OCI-LY1 (cell line): ENCODE measurements around the gene HEXD.

ENCODE experiments used
- H2AFZ ChIP-seq: fragments of 200-600 bp; sonication (generic), shearing (Covaris generic); 2 replicates; pipeline ENCODE4 v1.6.0; 2014; ENCODE audit warnings: antibody characterized with exemption, mild to moderate bottlenecking, low read length
- H3F3A ChIP-seq: fragments of 200-600 bp; sonication (generic), shearing (Covaris generic); 2 replicates; pipeline ENCODE4 v1.6.0; 2014; ENCODE audit warnings: mild to moderate bottlenecking, antibody characterized with exemption, low read length, moderate library complexity; ENCODE audit not compliant: insufficient read depth
- H3K27ac ChIP-seq: fragments of 200-600 bp; sonication (generic); 2 replicates; pipeline ENCODE4 v1.5.1; 2014; ENCODE audit warnings: low read length, mixed run types, mild to moderate bottlenecking, low read depth; ENCODE audit not compliant: poor library complexity, severe bottlenecking
- H3K27me3 ChIP-seq: fragments of 200-600 bp; sonication (generic); 2 replicates; pipeline ENCODE4 v1.6.0; 2014; ENCODE audit warnings: antibody characterized with exemption, mild to moderate bottlenecking, low read length, moderate library complexity; ENCODE audit not compliant: insufficient read depth
- H3K36me3 ChIP-seq: fragments of 200-600 bp; sonication (generic); 2 replicates; pipeline ENCODE4 v1.6.1; 2014; ENCODE audit warnings: mild to moderate bottlenecking, antibody characterized with exemption, low read length, moderate library complexity, mixed read lengths; ENCODE audit not compliant: insufficient read depth
- H3K4me1 ChIP-seq: fragments of 200-600 bp; sonication (generic); 2 replicates; pipeline ENCODE4 v1.5.1; 2014; ENCODE audit warnings: mild to moderate bottlenecking, low read length, moderate library complexity; ENCODE audit not compliant: insufficient read depth, severe bottlenecking
- H3K4me2 ChIP-seq: fragments of 200-600 bp; sonication (generic), shearing (Covaris generic); 2 replicates; pipeline ENCODE4 v1.6.1; 2014; ENCODE audit warnings: low read length
- H3K4me3 ChIP-seq: fragments of 200-600 bp; sonication (generic); 2 replicates; pipeline ENCODE4 v1.5.1; 2014; ENCODE audit warnings: low read length, low read depth, mild to moderate bottlenecking, mixed read lengths; ENCODE audit not compliant: poor library complexity, severe bottlenecking
- H3K79me2 ChIP-seq: fragments of 200-600 bp; shearing (Covaris generic); 2 replicates; pipeline ENCODE4 v1.6.1; 2016; ENCODE audit warnings: mixed run types, low read length, mixed read lengths; ENCODE audit not compliant: insufficient read depth
- H3K9ac ChIP-seq: fragments of 200-600 bp; sonication (generic), shearing (Covaris generic); 2 replicates; pipeline ENCODE4 v1.6.1; 2014; ENCODE audit warnings: mild to moderate bottlenecking, low read length, mixed read lengths
- H3K9me2 ChIP-seq: fragments of 200-600 bp; sonication (generic), shearing (Covaris generic); 2 replicates; pipeline ENCODE4 v1.6.1; 2014; ENCODE audit warnings: low read depth, mild to moderate bottlenecking, low read length, mixed read lengths
- H3K9me3 ChIP-seq: fragments of 200-600 bp; shearing (Covaris generic); 2 replicates; pipeline ENCODE4 v1.6.1; 2014; ENCODE audit warnings: low read length, mixed read lengths
- H4K20me1 ChIP-seq: fragments of 200-600 bp; sonication (generic), shearing (Covaris generic); 2 replicates; pipeline ENCODE4 v1.6.0; 2016; ENCODE audit warnings: mild to moderate bottlenecking, low read length; ENCODE audit not compliant: insufficient read depth
- CTCF ChIP-seq: fragments of 200-600 bp; sonication (generic), shearing (Covaris generic); IDR thresholded peaks from 2 replicates; pipeline ENCODE4 v1.5.1; 2017; ENCODE audit warnings: mild to moderate bottlenecking, antibody characterized with exemption, low read length, moderate library complexity, mixed read lengths
- EZH2 ChIP-seq: fragments of 200-600 bp; sonication (generic), shearing (Covaris generic); IDR thresholded peaks from 2 replicates; pipeline ENCODE4 v1.8.0; 2017; ENCODE audit warnings: borderline replicate concordance, mixed run types, mild to moderate bottlenecking, antibody characterized with exemption, low read length, moderate library complexity, mixed read lengths

HEXD gene

GRCh38 chr17:82445542-82445941 lies 27.4 kb downstream of the HEXD start:
- H3K27me3 ChIP-seq = no peaks in the 10 kb centered on the region
- peaks cover 68% of the 10 kb centered on the region for H3K36me3 ChIP-seq
- H4K20me1 ChIP-seq = no peaks in the 10 kb centered on the region
- no peak for TF ChIP-seq CTCF
- TF ChIP-seq EZH2 = no peak
- no peaks in the 10 kb centered on the region for H3K9me3 ChIP-seq
- peak overlapping the region; percentile 33 for H3K27ac ChIP-seq
- peaks cover 11% of the 10 kb centered on the region for H3K79me2 ChIP-seq
- no peak overlapping the region; the same call in 1 of the 2 replicates for H3K9ac ChIP-seq
- peaks cover 18% of the 10 kb centered on the region for H3F3A ChIP-seq
- H3K4me3 ChIP-seq = no peak overlapping the region
- peak overlapping the region; percentile 14; the same call in 1 of the 2 replicates for H3K4me2 ChIP-seq
- peaks cover 65% of the 10 kb centered on the region for H3K4me1 ChIP-seq
- no peaks in the 10 kb centered on the region for H3K9me2 ChIP-seq
- no peak overlapping the region for H2AFZ ChIP-seq

- Histone ChIP-seq H3K27me3 (no peaks in the 10 kb centered on the region), H2AFZ (no peak overlapping the region), H3K4me2 (peak overlapping the region; percentile 14; the same call in 1 of the 2 replicates), H3F3A (peaks cover 18% of the 10 kb centered on the region), H3K4me1 (peaks cover 63% of the 10 kb centered on the region), H4K20me1 (no peaks in the 10 kb centered on the region), H3K9me3 (no peaks in the 10 kb centered on the region), H3K4me3 (no peak overlapping the region), H3K79me2 (peaks cover 11% of the 10 kb centered on the region), H3K9ac (no peak overlapping the region), H3K36me3 (peaks cover 68% of the 10 kb centered on the region), H3K9me2 (no peaks in the 10 kb centered on the region), H3K27ac (peak overlapping the region; percentile 33)
- TF ChIP-seq EZH2 = no peak
- TF ChIP-seq CTCF = no peak
These were observed 28.0 kb downstream of the HEXD start for GRCh38 chr17:82446124-82446523.

GRCh38 chr17:82446649-82447048 lies 28.5 kb downstream of the HEXD start:
- H3K9ac ChIP-seq = no peak overlapping the region
- peaks cover 68% of the 10 kb centered on the region for H3K36me3 ChIP-seq
- H3K79me2 ChIP-seq = peaks cover 11% of the 10 kb centered on the region

More at GRCh38 chr17:82446649-82447048, 28.5 kb downstream of the HEXD start:
- Histone ChIP-seq H4K20me1 (no peaks in the 10 kb centered on the region), H3K9me2 (no peaks in the 10 kb centered on the region), H3K4me3 (no peak overlapping the region), H3K4me2 (no peak overlapping the region), H3K9me3 (no peaks in the 10 kb centered on the region), H3K27me3 (no peaks in the 10 kb centered on the region), H2AFZ (no peak overlapping the region), H3K27ac (no peak overlapping the region), H3K4me1 (peaks cover 61% of the 10 kb centered on the region), H3F3A (peaks cover 14% of the 10 kb centered on the region)
- TF ChIP-seq CTCF (no peak), EZH2 (no peak)
